Umbilical cord (tissue), 2 donors: ENCODE measurements around the gene TMEM31. TPM values are rescaled to one million over a fixed set of nuclear protein-coding genes. Genes with fewer than 3 reads are reported as not detected.

Source experiments
- DNase-seq: peaks from one replicate; pipeline ENCODE4 v3.0.0-alpha.2; 2015; ENCODE audit warnings: low spot score
- total RNA-seq: library from RNA; depleted of rRNA; stranded (reverse); fragments of >200 nt; gene quantifications from one replicate; pipeline ENCODE4 v1.2.3, GENCODE V29; 2014; ENCODE audit warnings: low replicate concordance; ENCODE audit not compliant: insufficient read depth

The TMEM31 gene, protein sequence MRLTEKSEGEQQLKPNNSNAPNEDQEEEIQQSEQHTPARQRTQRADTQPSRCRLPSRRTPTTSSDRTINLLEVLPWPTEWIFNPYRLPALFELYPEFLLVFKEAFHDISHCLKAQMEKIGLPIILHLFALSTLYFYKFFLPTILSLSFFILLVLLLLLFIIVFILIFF
- not detected for total RNA-seq

GRCh38 chrX:103710609-103711008, at the start of gene TMEM31:
TMEM31 (plus strand) TSS chrX:103710909; CDS start chrX:103712259, 1,350 bp downstream.
- DNase-seq = no peak

GRCh38 chrX:103663981-103664762, 46.5 kb upstream of the TMEM31 start:
- DNase-seq = no peak

DNA sequence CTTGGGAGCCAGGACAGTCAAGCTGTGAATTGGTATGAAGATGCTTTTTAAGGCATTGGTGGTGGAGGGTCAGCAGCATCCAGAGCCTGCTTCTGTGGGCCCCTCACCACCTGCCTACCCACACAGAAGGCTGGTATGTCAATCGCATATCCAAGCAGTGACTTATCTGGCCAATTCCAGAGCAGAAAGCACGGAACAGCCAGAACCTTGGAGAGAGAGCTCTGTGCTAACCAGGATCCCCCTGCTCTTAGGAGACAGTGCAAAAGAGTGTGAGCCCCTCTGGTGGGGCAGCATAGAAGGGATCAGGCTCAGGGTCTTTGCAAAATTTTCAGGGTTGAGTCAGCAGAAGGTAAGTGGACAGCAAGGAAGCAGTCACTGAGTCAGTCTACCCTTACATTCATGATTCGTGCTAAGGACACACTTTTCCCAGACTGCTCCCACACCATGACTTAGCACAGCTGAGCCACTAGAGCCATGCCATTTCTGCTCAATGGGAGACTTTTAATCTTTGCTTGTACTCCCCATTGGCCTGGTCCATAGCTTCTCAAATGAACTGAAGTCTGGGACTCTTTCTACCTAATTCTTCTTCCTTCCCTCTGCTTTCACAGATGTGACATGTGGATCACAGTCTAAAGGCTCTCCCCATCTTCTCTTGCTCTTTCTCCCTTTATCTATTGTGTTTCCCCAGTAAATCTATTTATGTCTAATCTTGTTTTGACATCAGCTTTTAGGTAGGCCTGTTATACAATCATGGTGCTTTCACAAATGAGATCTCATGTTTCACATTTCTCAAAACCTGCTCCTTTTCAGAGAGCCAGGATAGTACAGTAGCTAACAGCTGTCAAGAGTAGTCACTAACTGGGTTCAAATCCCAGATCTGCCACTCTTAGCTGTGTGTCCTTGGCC, 44.3 kb upstream of the TMEM31 start:
- no peak for DNase-seq

- DNase-seq = no peak
Measured at GRCh38 chrX:103669745-103670144, 41.0 kb upstream of the TMEM31 start.

GRCh38 chrX:103674531-103675454, 35.9 kb upstream of the TMEM31 start:
- DNase-seq = no peak

GRCh38 chrX:103678199-103678993, 32.3 kb upstream of the TMEM31 start:
- DNase-seq = no peak

GRCh38 chrX:103681443-103681842, 29.3 kb upstream of the TMEM31 start:
- no peak for DNase-seq

GRCh38 chrX:103685396-103685795, 25.3 kb upstream of the TMEM31 start:
- DNase-seq = no peak

- peak; percentile 99 for DNase-seq
Measured at GRCh38 chrX:103686199-103687072, 24.3 kb upstream of the TMEM31 start, which contains the start of gene MORF4L2. MORF4L2 (minus strand) TSS chrX:103686699; CDS start chrX:103677027, 9,672 bp downstream.

- DNase-seq = no peak
Measured at GRCh38 chrX:103687073-103687695, 23.5 kb upstream of the TMEM31 start.

DNA sequence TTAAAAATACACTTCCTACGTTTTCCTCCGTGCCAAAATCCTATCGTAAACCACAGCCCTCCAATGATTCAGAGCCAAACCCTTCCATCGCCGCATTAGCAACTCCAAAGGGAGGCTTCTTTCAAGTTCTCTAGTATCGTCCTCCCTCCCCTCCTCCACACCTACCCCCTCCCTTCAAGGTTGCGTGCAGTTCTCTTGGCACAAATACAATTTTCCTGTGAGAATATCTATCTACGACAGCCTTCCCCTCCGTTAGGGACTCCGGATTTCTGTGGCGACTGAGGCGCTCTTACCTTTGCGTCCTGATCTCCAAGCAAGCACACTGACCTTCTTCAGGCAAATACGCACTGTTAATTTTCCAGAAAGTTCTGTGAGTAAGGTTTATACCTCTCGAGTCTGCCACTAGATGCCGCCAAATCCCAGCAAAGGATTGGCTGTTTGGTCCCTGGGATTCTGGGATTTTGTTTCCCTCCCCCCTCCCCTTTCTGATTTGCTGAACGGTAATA, 23.0 kb upstream of the TMEM31 start:
- peak; percentile 86 for DNase-seq

DNA sequence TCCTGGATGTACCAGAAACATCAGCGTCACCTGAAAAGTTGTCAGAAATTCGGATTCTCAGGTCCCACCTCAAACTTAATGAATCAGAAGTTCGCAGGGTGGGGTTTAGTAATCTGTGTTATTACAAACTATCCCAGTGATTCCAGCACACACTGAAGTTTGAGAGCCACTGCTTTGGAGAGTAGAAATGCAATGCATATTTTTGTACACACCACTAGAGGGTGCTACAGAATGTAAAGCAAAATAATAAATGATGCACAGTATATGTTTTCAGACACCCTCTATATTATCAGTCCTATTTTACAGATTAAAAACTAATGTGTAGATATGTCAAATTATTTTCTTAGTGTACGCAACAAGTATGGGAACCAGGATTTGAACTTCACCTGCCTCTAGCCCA, 21.8 kb upstream of the TMEM31 start:
- DNase-seq = peak; percentile 46

- DNase-seq = no peak
Measured at GRCh38 chrX:103691059-103691458, 19.6 kb upstream of the TMEM31 start.

DNA sequence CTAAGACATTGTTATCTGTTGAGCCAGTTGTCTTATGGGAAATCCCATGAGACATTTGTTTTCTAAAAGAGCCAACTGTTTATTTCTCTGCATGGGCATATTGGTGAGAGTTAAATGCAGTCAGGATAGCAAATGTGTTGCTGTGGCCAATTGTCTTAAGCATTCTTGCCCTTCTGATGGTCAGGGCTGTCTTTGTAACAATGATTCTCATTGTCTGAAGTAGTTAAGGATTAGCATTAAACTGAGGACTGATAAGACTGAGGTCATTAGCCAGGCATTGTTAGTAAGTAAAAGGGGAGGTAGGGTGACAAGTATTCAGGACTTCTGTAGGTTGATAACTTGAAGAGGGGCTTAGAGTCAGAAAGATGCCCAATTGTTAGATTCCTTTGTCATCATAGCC, 13.0 kb upstream of the TMEM31 start:
- DNase-seq = no peak

DNA sequence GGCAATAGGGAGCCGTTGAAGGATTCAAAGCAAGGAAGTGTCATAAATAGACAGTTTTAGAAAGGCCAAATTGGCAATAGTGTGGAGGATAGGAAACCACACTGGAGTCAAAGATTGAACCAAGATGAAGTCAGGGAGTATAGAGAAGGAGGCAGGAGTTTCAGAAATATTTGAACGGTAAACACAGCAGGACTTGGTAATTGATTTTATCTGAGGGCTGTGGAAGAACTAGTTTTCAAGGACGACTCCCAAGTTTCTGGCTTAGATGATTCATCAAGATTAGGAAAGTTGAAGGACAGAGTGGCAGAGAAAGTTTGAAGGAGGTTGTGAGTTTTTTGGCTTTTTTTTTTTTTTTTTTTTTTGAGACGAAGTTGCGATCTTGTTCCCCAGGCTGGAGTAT, 11.5 kb upstream of the TMEM31 start:
- DNase-seq = no peak

GRCh38 chrX:103704863-103705262, 5.8 kb upstream of the TMEM31 start:
- no peak for DNase-seq

DNA sequence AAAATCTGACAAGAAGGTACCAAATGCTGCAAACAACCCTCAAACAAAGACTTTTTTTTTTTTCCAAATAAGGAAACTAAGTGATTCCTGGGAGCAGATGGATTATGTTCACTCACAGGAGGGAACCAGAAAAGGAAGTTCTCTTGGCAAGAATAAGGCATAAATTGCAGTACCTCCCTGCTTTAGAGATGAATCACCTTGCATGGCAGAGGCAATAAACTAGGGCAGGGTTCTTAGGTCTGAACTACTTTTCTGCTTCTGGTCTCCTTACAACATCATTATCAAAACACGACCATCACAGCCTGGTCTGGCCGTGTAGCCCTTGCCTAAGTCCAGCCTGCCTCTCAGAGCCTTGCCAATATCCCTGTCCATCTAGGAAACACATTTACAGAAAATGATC, 6.3 kb downstream of the TMEM31 start:
- peak; percentile 22 for DNase-seq

DNA sequence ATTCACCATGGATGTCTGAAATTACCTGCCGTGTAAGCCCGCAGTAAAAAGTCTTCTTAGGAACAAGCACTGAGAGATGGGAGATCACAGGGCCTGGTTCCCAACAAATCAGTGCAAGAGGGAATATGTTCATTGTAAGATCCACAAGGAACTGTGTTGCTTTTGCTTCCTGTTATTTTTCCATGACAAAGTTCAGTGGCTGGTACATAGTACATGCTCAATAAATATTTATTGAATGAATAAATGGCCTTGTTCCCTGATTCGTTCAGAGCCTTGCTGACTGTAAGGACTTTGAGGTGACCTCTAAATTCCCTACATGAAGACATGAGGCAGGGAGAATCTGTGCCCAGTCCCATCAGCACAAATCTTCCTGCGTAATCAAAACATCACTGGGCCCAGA, 7.4 kb downstream of the TMEM31 start:
- no peak for DNase-seq
